ENCODE data around the gene SGK1.

DNA sequence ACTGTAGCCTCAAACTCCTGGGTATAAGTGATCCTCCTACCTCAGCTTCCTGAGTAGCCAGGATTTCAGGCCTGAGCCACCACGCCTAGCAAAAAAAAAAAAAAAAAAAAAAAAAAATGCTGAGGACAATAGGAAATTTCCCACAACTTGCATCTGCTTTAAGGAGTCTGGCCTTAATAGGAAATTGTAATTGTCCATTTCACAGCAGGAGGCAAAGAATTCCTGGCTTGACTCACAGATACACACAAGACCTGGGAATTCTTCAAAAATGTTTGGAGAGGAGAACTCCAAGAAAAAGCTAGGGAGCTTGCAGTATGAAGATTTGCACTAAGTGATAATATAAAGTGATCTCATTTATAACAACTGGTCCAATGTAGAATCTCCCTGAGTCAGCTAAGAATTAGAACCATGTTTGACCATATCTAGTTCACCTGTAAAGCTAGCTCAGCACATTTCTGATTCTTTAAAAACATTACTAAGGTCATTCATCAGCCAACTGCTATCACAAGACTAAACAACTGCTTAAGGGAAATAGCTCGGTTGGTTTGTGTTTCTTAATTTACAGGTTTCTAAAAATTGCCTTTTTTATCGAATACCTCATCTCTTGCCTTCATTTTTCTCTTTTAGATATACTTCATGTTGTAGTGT is 185.3 kb downstream of the SGK1 start:
- no peak for TF ChIP-seq EZH2 (IDR thresholded peaks at IDR 0.05)
- TF ChIP-seq POLR2AphosphoS5 (IDR thresholded peaks at IDR 0.05; ENCODE audit: borderline replicate concordance, low read depth, low read length): no peak
